ENCODE results near the gene MED16. TPM values are rescaled to one million over a fixed set of nuclear protein-coding genes. Genes with fewer than 3 reads are reported as not detected.
A peak's percentile ranks its signal among the peaks of the same experiment; 100 is the strongest.

MED16 gene
- total and polyA plus RNA-seq, 8 donors: 16.7 to 126 (median 74.0) TPM

GRCh38 chr19:917323-918151 is 24.6 kb upstream of the MED16 start, which contains the start of gene KISS1R:
Gene KISS1R (plus strand): TSS chr19:917333. CDS start chr19:917503, 170 bp downstream.
- no peaks in the 10 kb centered on the region for H3K36me3 ChIP-seq
- H3K9me3 ChIP-seq: no peaks in the 10 kb centered on the region
- intact Hi-C loops (cut with DNase I; ENCODE audit: low total_unique reads): loop anchor here (5.0 kb wide), 2 partner anchors 50 to 150 kb away; no protein-coding TSS in a partner anchor
- peak within 1 kb of the TSS; percentile 17 to 50 (median 33) for H3K4me3 ChIP-seq
- 1 to 5% (median 1%) methylated on average over 11 to 87 of the region's 87 CpGs for WGBS, 5 donors
- H3K27ac ChIP-seq: no peak within 1 kb of the TSS
- H3K4me1 ChIP-seq: peaks cover 36 to 65% (median 58%) of the 10 kb centered on the region in 4 donors
- DNase-seq: peak; percentile 44 to 80
- TF ChIP-seq CTCF (IDR thresholded peaks at IDR 0.05) (peak in 4 of 7 experiments; percentile 9 to 43 (median 20)), POLR2A (IDR thresholded peaks at IDR 0.05) (no peak), POLR2AphosphoS5 (IDR thresholded peaks at IDR 0.05) (no peak), EP300 (IDR thresholded peaks at IDR 0.05) (no peak)
- H3K27me3 ChIP-seq: peaks cover 26 to 57% (median 53%) of the 10 kb centered on the region in 3 donors

- H3K36me3 ChIP-seq: no peaks in the 10 kb centered on the region
- no peaks in the 10 kb centered on the region for H3K9me3 ChIP-seq
- peaks cover 36 to 70% (median 62%) of the 10 kb centered on the region in 4 donors for H3K4me1 ChIP-seq
- intact Hi-C loops (cut with DNase I; ENCODE audit: low total_unique reads): loop anchor here (5.0 kb wide), 2 partner anchors 49 to 149 kb away; no protein-coding TSS in a partner anchor
- TF ChIP-seq CTCF (IDR thresholded peaks at IDR 0.05) (no peak), POLR2AphosphoS5 (IDR thresholded peaks at IDR 0.05) (no peak), POLR2A (IDR thresholded peaks at IDR 0.05) (no peak), EP300 (IDR thresholded peaks at IDR 0.05) (no peak)
- peaks cover 26 to 57% (median 53%) of the 10 kb centered on the region in 3 donors for H3K27me3 ChIP-seq
- peak in 1 of 2 donors; percentile 81 for DNase-seq
- peak overlapping the region; percentile 17 to 50 (median 33) for H3K4me3 ChIP-seq
- H3K27ac ChIP-seq: no peak overlapping the region
- 14 to 22% (median 17%) methylated on average over 28 to 35 of the region's 35 CpGs for WGBS, 5 donors
These were observed 23.8 kb upstream of the MED16 start for GRCh38 chr19:916645-917322.

- Histone ChIP-seq H3K4me3 (peak within 1 kb of the TSS; percentile 69 to 90 (median 82)), H3K36me3 (no peaks in the 10 kb centered on the region), H3K27ac (peak within 1 kb of the TSS; percentile 92 to 99 (median 98)), H3K9me3 (no peaks in the 10 kb centered on the region), H3K4me1 (peaks cover 35 to 66% (median 51%) of the 10 kb centered on the region in 4 donors), H3K27me3 (peaks cover 3 to 24% (median 20%) of the 10 kb centered on the region in 3 donors)
- intact Hi-C loops (cut with DNase I; ENCODE audit: low total_unique reads): no loop called here
- DNase-seq: peak; percentile 86 to 93
- TF ChIP-seq POLR2AphosphoS5 (IDR thresholded peaks at IDR 0.05): peak; percentile 34 to 92 (median 87)
- no peak for TF ChIP-seq POLR2A (IDR thresholded peaks at IDR 0.05)
- 0 to 1% (median 1%) methylated on average over 25 to 76 of the region's 76 CpGs for WGBS, 5 donors
These were observed 20.2 kb upstream of the MED16 start, which contains the start of gene R3HDM4 for GRCh38 chr19:913080-913748. Gene R3HDM4 (minus strand): TSS chr19:913219. CDS start chr19:913157, 62 bp downstream.

- peak overlapping the region; percentile 69 to 90 (median 82) for H3K4me3 ChIP-seq
- DNase-seq: peak in 1 of 2 donors; percentile 76
- peak overlapping the region; percentile 82 to 99 (median 96) for H3K27ac ChIP-seq
- TF ChIP-seq POLR2AphosphoS5 (IDR thresholded peaks at IDR 0.05) (no peak), EP300 (IDR thresholded peaks at IDR 0.05) (no peak), POLR2A (IDR thresholded peaks at IDR 0.05) (no peak), CTCF (IDR thresholded peaks at IDR 0.05) (no peak)
- peaks cover 0 to 16% (median 13%) of the 10 kb centered on the region in 3 donors for H3K27me3 ChIP-seq
- intact Hi-C loops (cut with DNase I; ENCODE audit: low total_unique reads): no loop called here
- no peaks in the 10 kb centered on the region for H3K36me3 ChIP-seq
- 1 to 7% (median 3%) methylated on average over 13 to 68 of the region's 69 CpGs for WGBS, 5 donors
- H3K9me3 ChIP-seq: no peaks in the 10 kb centered on the region
- peaks cover 27 to 62% (median 43%) of the 10 kb centered on the region in 4 donors for H3K4me1 ChIP-seq
These were observed 19.4 kb upstream of the MED16 start for GRCh38 chr19:912181-913079.

All from stomach (tissue), 9 donors.